ENCODE data around the gene TBCC. TPM values are rescaled to one million over a fixed set of nuclear protein-coding genes. Genes with fewer than 3 reads are reported as not detected.

Gene TBCC
- total RNA-seq, 1 donor from 2014 or later = 40.1 TPM

GRCh38 chr6:42783177-42783875, 37.4 kb upstream of the TBCC start:
- peaks cover 2% of the 10 kb centered on the region for H3K27me3 Mint-ChIP-seq (ENCODE audit: insufficient read depth, low read depth)
- H3K36me3 Mint-ChIP-seq = peaks cover 11% of the 10 kb centered on the region
- peak overlapping the region; percentile 91 for H3K4me2 ChIP-seq
- no peaks in the 10 kb centered on the region for H3K27me3 ChIP-seq
- H3K4me1 ChIP-seq = peaks cover 28% of the 10 kb centered on the region
- peaks cover 28% of the 10 kb centered on the region for H3K4me1 Mint-ChIP-seq
- no peak overlapping the region for H2AFZ ChIP-seq (replicated peaks)
- peaks cover 70% of the 10 kb centered on the region for H3K79me2 ChIP-seq (ENCODE audit: low read depth)
- no peaks in the 10 kb centered on the region for H3K9me3 Mint-ChIP-seq
- H3K9me3 ChIP-seq (ENCODE audit: low read depth) = no peaks in the 10 kb centered on the region
- peak overlapping the region; percentile 100 for H3K27ac Mint-ChIP-seq
- no peaks in the 10 kb centered on the region for H3K36me3 ChIP-seq
- peak overlapping the region; percentile 97 for H3K27ac ChIP-seq
- peak overlapping the region; percentile 98 for H3K4me3 Mint-ChIP-seq
- H3K9ac ChIP-seq = peak overlapping the region; percentile 93
- no peak for TF ChIP-seq EZH2 (IDR thresholded peaks at IDR 0.05)
- TF ChIP-seq EZH2phosphoT487 (IDR thresholded peaks at IDR 0.05) = no peak
- TF ChIP-seq, protein P1, sequence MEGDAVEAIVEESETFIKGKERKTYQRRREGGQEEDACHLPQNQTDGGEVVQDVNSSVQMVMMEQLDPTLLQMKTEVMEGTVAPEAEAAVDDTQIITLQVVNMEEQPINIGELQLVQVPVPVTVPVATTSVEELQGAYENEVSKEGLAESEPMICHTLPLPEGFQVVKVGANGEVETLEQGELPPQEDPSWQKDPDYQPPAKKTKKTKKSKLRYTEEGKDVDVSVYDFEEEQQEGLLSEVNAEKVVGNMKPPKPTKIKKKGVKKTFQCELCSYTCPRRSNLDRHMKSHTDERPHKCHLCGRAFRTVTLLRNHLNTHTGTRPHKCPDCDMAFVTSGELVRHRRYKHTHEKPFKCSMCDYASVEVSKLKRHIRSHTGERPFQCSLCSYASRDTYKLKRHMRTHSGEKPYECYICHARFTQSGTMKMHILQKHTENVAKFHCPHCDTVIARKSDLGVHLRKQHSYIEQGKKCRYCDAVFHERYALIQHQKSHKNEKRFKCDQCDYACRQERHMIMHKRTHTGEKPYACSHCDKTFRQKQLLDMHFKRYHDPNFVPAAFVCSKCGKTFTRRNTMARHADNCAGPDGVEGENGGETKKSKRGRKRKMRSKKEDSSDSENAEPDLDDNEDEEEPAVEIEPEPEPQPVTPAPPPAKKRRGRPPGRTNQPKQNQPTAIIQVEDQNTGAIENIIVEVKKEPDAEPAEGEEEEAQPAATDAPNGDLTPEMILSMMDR (IDR thresholded peaks at IDR 0.05) = no peak
- peaks cover 35% of the 10 kb centered on the region for H4K20me1 ChIP-seq (ENCODE audit: low read depth)
- peaks cover 51% of the 10 kb centered on the region for H3F3A ChIP-seq (ENCODE audit: low read depth)
- DNase-seq (ENCODE audit: low spot score) = peak; percentile 75
- H3K4me3 ChIP-seq = peak overlapping the region; percentile 90

GRCh38 chr6:42782689-42783176, 36.8 kb upstream of the TBCC start:
- DNase-seq (ENCODE audit: low spot score) = peak; percentile 83
- H3K4me3 Mint-ChIP-seq = peak overlapping the region; percentile 96
- Histone ChIP-seq H3K4me2 (peak overlapping the region; percentile 91), H3K9ac (peak overlapping the region; percentile 93), H3K27me3 (no peaks in the 10 kb centered on the region), H3K4me1 (peaks cover 28% of the 10 kb centered on the region), H3K36me3 (no peaks in the 10 kb centered on the region), H3K27ac (peak overlapping the region; percentile 97), H3F3A (ENCODE audit: low read depth) (peaks cover 48% of the 10 kb centered on the region), H3K9me3 (ENCODE audit: low read depth) (no peaks in the 10 kb centered on the region), H3K4me3 (peak overlapping the region; percentile 90), H3K79me2 (ENCODE audit: low read depth) (peaks cover 64% of the 10 kb centered on the region), H2AFZ (replicated peaks) (peak overlapping the region; percentile 67), H4K20me1 (ENCODE audit: low read depth) (peaks cover 29% of the 10 kb centered on the region)
- no peak for TF ChIP-seq EZH2phosphoT487 (IDR thresholded peaks at IDR 0.05)
- TF ChIP-seq, protein P1 (IDR thresholded peaks at IDR 0.05) = no peak
- TF ChIP-seq EZH2 (IDR thresholded peaks at IDR 0.05) = no peak
- peaks cover 11% of the 10 kb centered on the region for H3K36me3 Mint-ChIP-seq
- no peaks in the 10 kb centered on the region for H3K9me3 Mint-ChIP-seq
- peaks cover 2% of the 10 kb centered on the region for H3K27me3 Mint-ChIP-seq (ENCODE audit: insufficient read depth, low read depth)
- H3K27ac Mint-ChIP-seq = peak overlapping the region; percentile 97
- peaks cover 30% of the 10 kb centered on the region for H3K4me1 Mint-ChIP-seq

- Mint-ChIP-seq H3K36me3 (peaks cover 11% of the 10 kb centered on the region), H3K27ac (peak within 1 kb of the TSS; percentile 99), H3K4me1 (peaks cover 30% of the 10 kb centered on the region), H3K9me3 (no peaks in the 10 kb centered on the region), H3K4me3 (peak within 1 kb of the TSS; percentile 96), H3K27me3 (ENCODE audit: insufficient read depth, low read depth) (peaks cover 2% of the 10 kb centered on the region)
- H3K9me3 ChIP-seq (ENCODE audit: low read depth) = no peaks in the 10 kb centered on the region
- peak within 1 kb of the TSS; percentile 93 for H3K9ac ChIP-seq
- peak within 1 kb of the TSS; percentile 91 for H3K4me2 ChIP-seq
- peaks cover 41% of the 10 kb centered on the region for H3F3A ChIP-seq (ENCODE audit: low read depth)
- peaks cover 27% of the 10 kb centered on the region for H3K4me1 ChIP-seq
- peak within 1 kb of the TSS; percentile 67 for H2AFZ ChIP-seq (replicated peaks)
- peaks cover 57% of the 10 kb centered on the region for H3K79me2 ChIP-seq (ENCODE audit: low read depth)
- peak within 1 kb of the TSS; percentile 97 for H3K27ac ChIP-seq
- H4K20me1 ChIP-seq (ENCODE audit: low read depth) = peaks cover 22% of the 10 kb centered on the region
- H3K36me3 ChIP-seq = no peaks in the 10 kb centered on the region
- TF ChIP-seq, protein P1 (IDR thresholded peaks at IDR 0.05) = no peak
- TF ChIP-seq EZH2 (IDR thresholded peaks at IDR 0.05) (no peak), EZH2phosphoT487 (IDR thresholded peaks at IDR 0.05) (no peak)
- H3K4me3 ChIP-seq = peak within 1 kb of the TSS; percentile 90
- DNase-seq (ENCODE audit: low spot score) = peak; percentile 74
- no peaks in the 10 kb centered on the region for H3K27me3 ChIP-seq
Observed at GRCh38 chr6:42781796-42782688, 36.1 kb upstream of the TBCC start, which contains the start of gene BICRAL. TSS of gene BICRAL (plus strand) at chr6:42782052. CDS start at chr6:42822023, 39,971 bp downstream.
